ENCODE results near the gene STX18. TPM values are rescaled to one million over a fixed set of nuclear protein-coding genes. Genes with fewer than 3 reads are reported as not detected.

The STX18 gene
- total RNA-seq, 1 experiment from 2014 or later, result 18.5 TPM

DNA sequence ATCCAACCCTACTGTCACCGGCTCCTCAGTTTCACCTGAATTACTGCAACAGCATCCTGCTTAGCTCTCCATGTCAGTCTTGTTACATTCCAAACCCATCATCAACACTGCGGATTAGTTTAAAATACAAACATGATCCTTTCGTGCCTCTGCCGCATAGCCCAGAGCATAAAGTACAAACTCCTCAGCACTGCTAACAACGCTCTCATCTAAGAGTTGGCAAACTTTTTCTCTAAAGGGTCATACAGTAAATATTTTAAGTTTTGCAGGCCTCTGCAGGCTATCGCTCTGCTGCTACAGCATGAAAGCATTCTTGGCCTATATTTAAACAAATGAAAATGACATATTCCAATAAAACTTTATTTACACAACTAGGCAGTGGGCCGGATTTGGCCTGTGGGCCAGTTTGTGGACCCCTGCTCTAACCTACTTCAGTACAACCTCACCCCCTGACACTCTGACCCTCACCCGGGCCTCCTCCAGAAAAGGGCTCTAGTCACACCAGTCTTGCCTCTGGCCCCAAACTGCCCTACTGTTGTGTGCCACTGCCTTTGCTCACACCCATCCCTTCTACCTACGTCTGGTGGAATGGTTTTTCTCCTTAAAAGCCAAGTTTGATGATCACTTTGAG is 7.2 kb downstream of the STX18 start:
- no peak for TF ChIP-seq FOSL1 (IDR thresholded peaks at IDR 0.05; ENCODE audit: low read depth)
- no peak for TF ChIP-seq EGR1 (IDR thresholded peaks at IDR 0.05; ENCODE audit: low read depth)
- no peak for TF ChIP-seq ELF1 (IDR thresholded peaks at IDR 0.05; ENCODE audit: borderline replicate concordance, low read depth)
- TF ChIP-seq, protein P1, sequence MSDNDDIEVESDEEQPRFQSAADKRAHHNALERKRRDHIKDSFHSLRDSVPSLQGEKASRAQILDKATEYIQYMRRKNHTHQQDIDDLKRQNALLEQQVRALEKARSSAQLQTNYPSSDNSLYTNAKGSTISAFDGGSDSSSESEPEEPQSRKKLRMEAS (IDR thresholded peaks at IDR 0.05), result no peak
- TF ChIP-seq TCF7L2 (IDR thresholded peaks at IDR 0.05; ENCODE audit: borderline replicate concordance, extremely low read depth, insufficient read depth, insufficient read length), result no peak
- no peak for TF ChIP-seq ZNF274 (IDR thresholded peaks at IDR 0.05; ENCODE audit: low read depth, low read length)
- TF ChIP-seq ATF3 (IDR thresholded peaks at IDR 0.05), result no peak
- no peak for TF ChIP-seq ZFX (IDR thresholded peaks at IDR 0.05)
- TF ChIP-seq EZH2 (IDR thresholded peaks at IDR 0.05), result no peak
- no peak for TF ChIP-seq RAD21 (IDR thresholded peaks at IDR 0.05; ENCODE audit: low read depth)
- TF ChIP-seq CTCF (IDR thresholded peaks at IDR 0.05 in 2 of 3, conservative IDR thresholded peaks at IDR 0.05 in 1 of 3; ENCODE audit: borderline replicate concordance in 1 of 3, insufficient read depth in 1 of 3, low read depth in 2 of 3, low read length in 2 of 3), result no peak
- no peak for TF ChIP-seq SIN3A (IDR thresholded peaks at IDR 0.05; ENCODE audit: low read depth)
- Histone ChIP-seq H3K4me1 (ENCODE audit: control insufficient read depth in 1 of 2, insufficient read depth in 2 of 2, low read length in 2 of 2) (no peaks in the 10 kb centered on the region), H3K27me3 (ENCODE audit: insufficient read depth, low read length) (no peaks in the 10 kb centered on the region), H3K4me3 (replicated peaks in 1 of 2; ENCODE audit: low read depth in 1 of 2, low read length in 2 of 2) (no peak overlapping the region), H3K9me2 (ENCODE audit: insufficient read depth) (no peaks in the 10 kb centered on the region), H3K79me2 (ENCODE audit: insufficient read depth, low read length) (peaks cover 95% of the 10 kb centered on the region), H2AFZ (ENCODE audit: low read depth, low read length, poor library complexity, severe bottlenecking) (no peak overlapping the region), H3K9me3 (ENCODE audit: control insufficient read depth in 1 of 2, insufficient read depth in 1 of 2, low read depth in 1 of 2, low read length in 2 of 2) (no peaks in the 10 kb centered on the region), H4K20me1 (ENCODE audit: insufficient read depth) (no peaks in the 10 kb centered on the region), H3K9ac (ENCODE audit: low read length) (no peak overlapping the region), H3K27ac (ENCODE audit: low read depth, low read length) (no peak overlapping the region), H3K4me2 (ENCODE audit: low read length) (no peak overlapping the region), H3K36me3 (ENCODE audit: control insufficient read depth in 1 of 2, insufficient read depth in 2 of 2, low read length in 2 of 2) (no peaks in the 10 kb centered on the region)
- ChIA-PET CTCF (no interaction called here), POLR2A (no interaction called here), RAD21 (ENCODE audit: low non-redundant PET in 1 of 2, low total read pairs in 2 of 2, uncharacterized antibody in 2 of 2, unreplicated experiment in 2 of 2) (no interaction called here)
- intact Hi-C loops (cut with micrococcal nuclease), result no loop called here
- ATAC-seq, result no peak
- no TSS peak for BruUV-seq (replicated peaks)
- DNase-seq (ENCODE audit: low read depth, low spot score), result no peak
